Activated naive CD4-positive, alpha-beta T cell treated with anti-CD3 and anti-CD28 coated beads, Interleukin-2, amount 50 U/mL, for 24 hours (primary cell): ENCODE results near the gene EYA2.

Experiments used
- H3K27ac Mint-ChIP-seq: one replicate; pipeline ENCODE4 v1.8.0; 2021; ENCODE audit warnings: mild to moderate bottlenecking, mixed read lengths
- H3K27me3 Mint-ChIP-seq: one replicate; pipeline ENCODE4 v1.8.0; 2021; ENCODE audit warnings: mixed read lengths
- H3K36me3 Mint-ChIP-seq: one replicate; pipeline ENCODE4 v1.8.0; 2021; ENCODE audit warnings: mixed read lengths
- H3K4me1 Mint-ChIP-seq: one replicate; pipeline ENCODE4 v1.8.0; 2021; ENCODE audit warnings: mixed read lengths
- H3K4me3 Mint-ChIP-seq: one replicate; pipeline ENCODE4 v1.8.0; 2021; ENCODE audit warnings: mild to moderate bottlenecking, mixed read lengths
- H3K9me3 Mint-ChIP-seq: one replicate; pipeline ENCODE4 v1.8.0; 2021; ENCODE audit warnings: mixed read lengths

The EYA2 gene

GRCh38 chr20:47220161-47220582 lies 325.5 kb downstream of the EYA2 start:
- H3K4me1 Mint-ChIP-seq, result no peaks in the 10 kb centered on the region
- H3K27ac Mint-ChIP-seq, result no peak overlapping the region
- no peaks in the 10 kb centered on the region for H3K27me3 Mint-ChIP-seq
- H3K4me3 Mint-ChIP-seq, result no peak overlapping the region
- H3K36me3 Mint-ChIP-seq, result peaks cover 22% of the 10 kb centered on the region
- H3K9me3 Mint-ChIP-seq, result no peaks in the 10 kb centered on the region

DNA sequence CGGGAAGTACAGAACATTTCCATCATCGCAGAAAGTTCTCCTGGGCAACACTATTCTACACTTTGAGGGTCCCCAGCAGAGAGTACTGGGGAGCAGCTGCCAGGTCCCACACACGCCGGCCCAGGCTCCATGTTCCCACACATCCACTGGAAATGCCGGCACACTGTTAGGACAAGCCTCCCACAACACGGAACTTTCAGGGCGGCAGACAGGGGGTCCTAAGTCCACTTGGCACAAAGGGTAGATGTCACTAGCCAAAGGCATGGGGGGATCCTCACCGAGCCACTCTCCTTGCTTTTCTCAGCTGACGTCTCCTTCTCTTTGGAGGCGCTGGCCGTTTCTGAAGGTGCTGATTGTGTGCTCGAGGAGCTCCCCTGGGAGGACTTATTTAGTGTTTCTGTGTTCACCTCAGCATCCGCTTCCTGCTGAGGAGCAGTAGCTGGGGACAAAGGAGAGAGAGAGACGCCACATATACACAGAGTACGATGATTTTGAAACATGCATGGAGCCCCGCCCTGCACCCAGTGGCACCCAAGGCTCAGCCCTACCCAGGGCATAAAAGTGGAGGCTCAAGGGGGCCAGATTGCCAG lies 326.5 kb downstream of the EYA2 start:
- H3K27me3 Mint-ChIP-seq, result no peaks in the 10 kb centered on the region
- no peak overlapping the region for H3K27ac Mint-ChIP-seq
- no peak overlapping the region for H3K4me3 Mint-ChIP-seq
- H3K4me1 Mint-ChIP-seq, result no peaks in the 10 kb centered on the region
- H3K9me3 Mint-ChIP-seq, result no peaks in the 10 kb centered on the region
- H3K36me3 Mint-ChIP-seq, result peaks cover 19% of the 10 kb centered on the region

DNA sequence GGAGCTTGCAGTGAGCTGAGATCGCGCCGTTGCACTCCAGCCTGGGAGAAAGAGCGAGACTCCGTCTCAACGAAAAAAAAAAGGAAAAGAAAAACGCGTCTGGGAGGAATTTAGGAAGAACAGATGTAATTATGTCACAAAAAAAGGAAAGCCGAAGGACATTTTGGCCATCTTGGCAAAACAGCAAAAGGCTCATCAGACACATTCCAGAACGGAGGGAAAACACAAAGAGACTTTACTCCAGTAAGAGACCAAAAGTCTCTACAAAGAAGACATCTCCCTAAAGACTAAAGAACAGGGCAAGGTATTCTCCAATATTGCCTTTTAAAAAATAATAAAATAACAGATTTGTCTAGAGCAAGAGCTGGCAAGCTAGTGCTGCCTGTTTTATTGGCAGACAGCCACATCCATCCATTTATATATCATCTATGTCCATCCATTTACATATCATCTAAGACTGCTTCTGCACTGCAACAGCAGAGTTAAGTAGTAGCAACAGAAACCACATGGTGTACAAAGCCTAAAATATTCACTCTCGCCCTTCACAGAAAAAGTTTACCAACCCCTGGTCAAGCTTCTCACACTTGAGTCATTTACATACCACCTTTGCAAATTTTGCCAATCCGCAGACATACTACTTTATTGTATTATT lies 328.0 kb downstream of the EYA2 start:
- Mint-ChIP-seq H3K4me3 (no peak overlapping the region), H3K9me3 (no peaks in the 10 kb centered on the region), H3K27me3 (no peaks in the 10 kb centered on the region), H3K36me3 (peaks cover 19% of the 10 kb centered on the region), H3K4me1 (no peaks in the 10 kb centered on the region), H3K27ac (peak overlapping the region; percentile 30)

- Mint-ChIP-seq H3K27ac (no peak overlapping the region), H3K36me3 (peaks cover 13% of the 10 kb centered on the region), H3K9me3 (no peaks in the 10 kb centered on the region), H3K4me1 (no peaks in the 10 kb centered on the region), H3K4me3 (no peak overlapping the region), H3K27me3 (no peaks in the 10 kb centered on the region)
Observed at GRCh38 chr20:47223896-47224295, 329.3 kb downstream of the EYA2 start.

GRCh38 chr20:47224300-47224791 lies 329.7 kb downstream of the EYA2 start:
- H3K27ac Mint-ChIP-seq, result peak overlapping the region; percentile 14

GRCh38 chr20:47224857-47225256 lies 330.2 kb downstream of the EYA2 start:
- no peak overlapping the region for H3K4me3 Mint-ChIP-seq
- peaks cover 13% of the 10 kb centered on the region for H3K36me3 Mint-ChIP-seq

More at GRCh38 chr20:47224300-47224791, 329.7 kb downstream of the EYA2 start:
- no peaks in the 10 kb centered on the region for H3K27me3 Mint-ChIP-seq
- no peak overlapping the region for H3K4me3 Mint-ChIP-seq
- peaks cover 13% of the 10 kb centered on the region for H3K36me3 Mint-ChIP-seq
- no peaks in the 10 kb centered on the region for H3K4me1 Mint-ChIP-seq
- H3K9me3 Mint-ChIP-seq, result no peaks in the 10 kb centered on the region

DNA sequence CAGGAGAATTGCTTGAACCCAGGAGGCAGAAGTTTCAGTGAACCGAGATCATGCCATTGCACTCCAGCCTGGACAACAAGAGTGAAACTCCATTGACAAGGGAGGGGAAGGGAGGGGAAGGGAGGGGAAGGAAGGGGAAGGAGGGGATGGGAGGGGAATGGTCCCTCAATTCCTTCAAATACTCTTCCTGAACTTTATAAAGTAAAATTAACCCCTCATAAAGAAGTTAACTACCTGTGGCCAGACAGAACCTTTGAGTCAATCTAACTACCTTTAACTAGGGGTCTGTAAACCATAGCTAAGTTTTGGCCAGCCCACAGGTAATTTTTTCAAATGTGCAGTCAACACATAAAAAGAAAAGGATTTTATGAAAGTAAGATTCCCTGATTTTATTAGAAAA lies 330.8 kb downstream of the EYA2 start:
- Mint-ChIP-seq H3K36me3 (peaks cover 11% of the 10 kb centered on the region), H3K27me3 (no peaks in the 10 kb centered on the region), H3K27ac (no peak overlapping the region), H3K4me1 (no peaks in the 10 kb centered on the region), H3K9me3 (no peaks in the 10 kb centered on the region), H3K4me3 (no peak overlapping the region)

More at GRCh38 chr20:47224857-47225256, 330.2 kb downstream of the EYA2 start:
- no peaks in the 10 kb centered on the region for H3K4me1 Mint-ChIP-seq
- no peaks in the 10 kb centered on the region for H3K27me3 Mint-ChIP-seq
- peak overlapping the region; percentile 21 for H3K27ac Mint-ChIP-seq
- no peaks in the 10 kb centered on the region for H3K9me3 Mint-ChIP-seq

GRCh38 chr20:47227119-47227518 lies 332.5 kb downstream of the EYA2 start:
- Mint-ChIP-seq H3K4me1 (no peaks in the 10 kb centered on the region), H3K4me3 (no peak overlapping the region), H3K27me3 (no peaks in the 10 kb centered on the region), H3K36me3 (peaks cover 16% of the 10 kb centered on the region), H3K27ac (no peak overlapping the region), H3K9me3 (no peaks in the 10 kb centered on the region)

DNA sequence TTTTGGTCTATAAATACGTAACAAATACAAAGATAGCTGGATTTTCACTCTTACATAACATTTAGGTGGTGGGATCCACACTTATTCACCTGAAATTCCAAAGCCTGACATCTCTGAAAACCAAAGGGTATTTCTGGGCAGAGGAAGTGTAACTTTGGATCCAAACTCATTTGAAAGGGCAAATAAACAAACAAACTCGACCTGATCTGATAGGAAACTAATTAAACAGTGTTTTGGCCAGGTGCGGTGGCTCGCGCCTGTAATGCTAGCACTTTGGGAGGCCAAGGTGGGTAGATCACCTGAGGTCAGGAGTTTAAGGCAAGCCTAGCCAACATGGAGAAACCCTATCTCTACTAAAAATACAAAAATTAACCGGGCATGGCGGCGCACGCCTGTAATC lies 332.9 kb downstream of the EYA2 start:
- no peaks in the 10 kb centered on the region for H3K9me3 Mint-ChIP-seq
- H3K27ac Mint-ChIP-seq, result no peak overlapping the region
- no peak overlapping the region for H3K4me3 Mint-ChIP-seq
- H3K4me1 Mint-ChIP-seq, result no peaks in the 10 kb centered on the region
- H3K36me3 Mint-ChIP-seq, result peaks cover 13% of the 10 kb centered on the region
- H3K27me3 Mint-ChIP-seq, result no peaks in the 10 kb centered on the region

DNA sequence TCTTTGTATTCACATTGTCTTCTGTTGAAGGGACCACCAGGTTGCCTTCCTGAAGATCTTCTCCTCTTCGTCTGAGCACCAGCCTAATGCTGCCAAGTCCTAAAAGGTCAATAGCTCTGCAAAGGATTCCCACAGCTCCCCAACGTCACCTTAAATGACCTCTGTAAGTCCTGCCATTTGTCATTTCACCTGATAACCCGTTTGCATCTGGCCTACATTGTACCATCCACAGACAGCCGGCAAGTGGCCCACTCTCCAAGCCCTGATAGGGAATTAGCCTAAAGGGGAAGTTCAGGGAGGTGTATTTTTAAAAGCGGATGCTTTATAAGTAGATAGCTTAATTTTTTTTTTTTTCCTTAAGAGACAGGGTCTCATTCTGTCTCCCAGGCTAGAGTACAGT lies 334.0 kb downstream of the EYA2 start:
- no peak overlapping the region for H3K4me3 Mint-ChIP-seq
- H3K27me3 Mint-ChIP-seq, result no peaks in the 10 kb centered on the region
- H3K36me3 Mint-ChIP-seq, result peaks cover 12% of the 10 kb centered on the region
- no peaks in the 10 kb centered on the region for H3K4me1 Mint-ChIP-seq
- H3K27ac Mint-ChIP-seq, result peak overlapping the region; percentile 8
- H3K9me3 Mint-ChIP-seq, result no peaks in the 10 kb centered on the region

- peaks cover 7% of the 10 kb centered on the region for H3K36me3 Mint-ChIP-seq
- no peaks in the 10 kb centered on the region for H3K27me3 Mint-ChIP-seq
- H3K4me3 Mint-ChIP-seq, result no peak overlapping the region
- no peaks in the 10 kb centered on the region for H3K4me1 Mint-ChIP-seq
- no peaks in the 10 kb centered on the region for H3K9me3 Mint-ChIP-seq
- H3K27ac Mint-ChIP-seq, result peak overlapping the region; percentile 52
Observed at GRCh38 chr20:47230811-47231256, 336.2 kb downstream of the EYA2 start.

- Mint-ChIP-seq H3K36me3 (peaks cover 7% of the 10 kb centered on the region), H3K27ac (no peak overlapping the region), H3K4me3 (no peak overlapping the region), H3K9me3 (no peaks in the 10 kb centered on the region), H3K27me3 (no peaks in the 10 kb centered on the region), H3K4me1 (no peaks in the 10 kb centered on the region)
Observed at GRCh38 chr20:47231382-47232039, 336.9 kb downstream of the EYA2 start.

- Mint-ChIP-seq H3K27me3 (no peaks in the 10 kb centered on the region), H3K36me3 (peaks cover 7% of the 10 kb centered on the region), H3K9me3 (no peaks in the 10 kb centered on the region), H3K4me1 (no peaks in the 10 kb centered on the region), H3K27ac (no peak overlapping the region), H3K4me3 (no peak overlapping the region)
Observed at GRCh38 chr20:47232518-47232917, 337.9 kb downstream of the EYA2 start.

GRCh38 chr20:47233333-47234188 lies 338.9 kb downstream of the EYA2 start:
- no peak overlapping the region for H3K4me3 Mint-ChIP-seq
- peaks cover 7% of the 10 kb centered on the region for H3K36me3 Mint-ChIP-seq
- H3K27me3 Mint-ChIP-seq, result no peaks in the 10 kb centered on the region
- H3K9me3 Mint-ChIP-seq, result no peaks in the 10 kb centered on the region
- H3K27ac Mint-ChIP-seq, result peak overlapping the region; percentile 41
- H3K4me1 Mint-ChIP-seq, result no peaks in the 10 kb centered on the region

- peaks cover 8% of the 10 kb centered on the region for H3K36me3 Mint-ChIP-seq
- no peaks in the 10 kb centered on the region for H3K27me3 Mint-ChIP-seq
- H3K4me1 Mint-ChIP-seq, result no peaks in the 10 kb centered on the region
- H3K9me3 Mint-ChIP-seq, result no peaks in the 10 kb centered on the region
- no peak overlapping the region for H3K4me3 Mint-ChIP-seq
- no peak overlapping the region for H3K27ac Mint-ChIP-seq
Observed at GRCh38 chr20:47235111-47235510, 340.5 kb downstream of the EYA2 start.
